Measurements from ENCODE around the gene MED19. TPM values are rescaled to one million over a fixed set of nuclear protein-coding genes. Genes with fewer than 3 reads are reported as not detected.
"Not testable (repeated sequence)": the region's sequence is repeated elsewhere in the genome, so short reads cannot be mapped to it uniquely, and the experiment has no call there.

MED19 gene
- total and polyA plus RNA-seq, 2 donors (not counting 1 experiment from before 2014, with no cell fraction given): 16.0 to 28.9 TPM

GRCh38 chr11:57699813-57700212 lies 12.2 kb downstream of the MED19 start:
- Histone ChIP-seq H3K27me3 (ENCODE audit: control insufficient read depth, insufficient read depth, low read length) (no peaks in the 10 kb centered on the region), H3K9me3 (ENCODE audit: control insufficient read depth, insufficient read depth, low read depth, low read length) (no peaks in the 10 kb centered on the region), H3K27ac (ENCODE audit: insufficient read depth, low read length) (no peak overlapping the region), H4K20me1 (ENCODE audit: control insufficient read depth, extremely low read depth, insufficient read depth, low read length) (no peaks in the 10 kb centered on the region), H2AFZ (ENCODE audit: low read length) (no peak overlapping the region), H3K36me3 (ENCODE audit: control insufficient read depth, insufficient read depth, low read length) (peaks cover 19% of the 10 kb centered on the region), H3K4me1 (ENCODE audit: control insufficient read depth, extremely low read depth, insufficient read depth, low read length) (no peaks in the 10 kb centered on the region), H3K79me2 (ENCODE audit: control insufficient read depth, insufficient read depth, low read length) (no peaks in the 10 kb centered on the region), H3K4me3 (replicated peaks in 1 of 4; ENCODE audit: control extremely low read depth in 1 of 4, insufficient read depth in 1 of 4, low read depth in 3 of 4, low read length in 4 of 4) (no peak overlapping the region), H3K4me2 (ENCODE audit: extremely low read depth, insufficient read depth, low read length) (no peak overlapping the region), H3K9ac (ENCODE audit: insufficient read depth, low read length) (no peak overlapping the region)
- TF ChIP-seq EZH2 (IDR thresholded peaks at IDR 0.05; ENCODE audit: low read length, missing control alignments) (no peak), CTCF (conservative IDR thresholded peaks at IDR 0.05 in 1 of 2, IDR thresholded peaks at IDR 0.05 in 1 of 2; ENCODE audit: low read depth in 1 of 2, low read length in 2 of 2) (no peak)
- DNase-seq (ENCODE audit: low read depth in 2 of 2): no peak

GRCh38 chr11:57698843-57699365 lies 13.1 kb downstream of the MED19 start:
- Histone ChIP-seq H3K4me1 (ENCODE audit: control insufficient read depth, extremely low read depth, insufficient read depth, low read length) (no peaks in the 10 kb centered on the region), H3K36me3 (ENCODE audit: control insufficient read depth, insufficient read depth, low read length) (peaks cover 17% of the 10 kb centered on the region), H3K27me3 (ENCODE audit: control insufficient read depth, insufficient read depth, low read length) (no peaks in the 10 kb centered on the region), H3K9me3 (ENCODE audit: control insufficient read depth, insufficient read depth, low read depth, low read length) (no peaks in the 10 kb centered on the region), H3K9ac (ENCODE audit: insufficient read depth, low read length) (no peak overlapping the region), H4K20me1 (ENCODE audit: control insufficient read depth, extremely low read depth, insufficient read depth, low read length) (no peaks in the 10 kb centered on the region), H3K27ac (ENCODE audit: insufficient read depth, low read length) (no peak overlapping the region), H2AFZ (ENCODE audit: low read length) (no peak overlapping the region), H3K4me3 (replicated peaks in 1 of 4; ENCODE audit: control extremely low read depth in 1 of 4, insufficient read depth in 1 of 4, low read depth in 3 of 4, low read length in 4 of 4) (no peak overlapping the region), H3K79me2 (ENCODE audit: control insufficient read depth, insufficient read depth, low read length) (no peaks in the 10 kb centered on the region), H3K4me2 (ENCODE audit: extremely low read depth, insufficient read depth, low read length) (no peak overlapping the region)
- TF ChIP-seq EZH2 (IDR thresholded peaks at IDR 0.05; ENCODE audit: low read length, missing control alignments) (no peak), CTCF (conservative IDR thresholded peaks at IDR 0.05 in 1 of 2, IDR thresholded peaks at IDR 0.05 in 1 of 2; ENCODE audit: low read depth in 1 of 2, low read length in 2 of 2) (no peak)
- no peak for DNase-seq (ENCODE audit: low read depth in 2 of 2)

- not testable (repeated sequence) for H3K79me2 ChIP-seq (ENCODE audit: control insufficient read depth, insufficient read depth, low read length); H2AFZ ChIP-seq (ENCODE audit: low read length); H4K20me1 ChIP-seq (ENCODE audit: control insufficient read depth, extremely low read depth, insufficient read depth, low read length); H3K4me2 ChIP-seq (ENCODE audit: extremely low read depth, insufficient read depth, low read length); H3K27me3 ChIP-seq (ENCODE audit: control insufficient read depth, insufficient read depth, low read length); H3K4me3 ChIP-seq (replicated peaks in 1 of 4; ENCODE audit: control extremely low read depth in 1 of 4, insufficient read depth in 1 of 4, low read depth in 3 of 4, low read length in 4 of 4); H3K36me3 ChIP-seq (ENCODE audit: control insufficient read depth, insufficient read depth, low read length); H3K9ac ChIP-seq (ENCODE audit: insufficient read depth, low read length); DNase-seq (ENCODE audit: low read depth in 2 of 2); H3K9me3 ChIP-seq (ENCODE audit: control insufficient read depth, insufficient read depth, low read depth, low read length); H3K4me1 ChIP-seq (ENCODE audit: control insufficient read depth, extremely low read depth, insufficient read depth, low read length); H3K27ac ChIP-seq (ENCODE audit: insufficient read depth, low read length)
These were observed 21.5 kb downstream of the MED19 start for GRCh38 chr11:57690474-57690873.

Data from fibroblast of lung (primary cell).